PC-9 (cell line): ENCODE measurements around the gene RHOB.

Experiments used
- EZH2 ChIP-seq: fragments of 200-600 bp; sonication (generic); IDR thresholded peaks from 2 replicates; pipeline ENCODE4 v1.8.0; 2017; ENCODE audit warnings: antibody characterized with exemption, low read depth
- TF ChIP-seq, protein P1 (sequence below): fragments of 200-600 bp; sonication (generic); conservative IDR thresholded peaks from 2 replicates; pipeline ENCODE4 v1.6.1; 2017; ENCODE audit warnings: mixed run types, antibody characterized with exemption, mild to moderate bottlenecking, moderate library complexity

DNA sequence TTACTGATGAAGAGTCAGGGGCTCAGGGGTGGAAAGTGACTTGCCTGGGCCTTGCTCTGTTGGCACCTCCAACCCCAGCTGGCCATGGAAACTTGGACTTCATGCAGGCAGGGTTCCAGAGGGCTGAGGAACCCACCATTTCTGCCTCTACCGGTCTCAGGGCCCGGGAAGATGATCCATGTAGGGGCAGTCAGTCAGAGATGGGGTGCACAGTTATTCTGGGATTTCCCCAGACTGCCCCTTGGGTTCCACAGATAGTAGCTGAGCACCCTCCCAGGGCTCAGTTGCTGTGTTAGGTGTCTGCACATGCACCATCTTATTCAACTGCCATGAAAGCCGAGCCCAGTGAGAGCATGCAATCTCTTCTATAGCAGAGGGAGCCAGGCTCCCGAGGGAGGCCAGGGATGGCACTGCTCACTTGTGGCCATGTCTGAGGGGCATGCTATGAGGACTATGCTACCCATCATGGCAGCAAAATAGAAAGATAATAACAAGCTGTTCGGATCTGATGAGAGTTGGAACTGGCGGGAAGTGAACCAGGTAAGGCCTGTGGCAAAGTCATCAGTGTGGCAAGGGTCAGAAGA lies 37.3 kb downstream of the RHOB start:
- TF ChIP-seq, protein P1, sequence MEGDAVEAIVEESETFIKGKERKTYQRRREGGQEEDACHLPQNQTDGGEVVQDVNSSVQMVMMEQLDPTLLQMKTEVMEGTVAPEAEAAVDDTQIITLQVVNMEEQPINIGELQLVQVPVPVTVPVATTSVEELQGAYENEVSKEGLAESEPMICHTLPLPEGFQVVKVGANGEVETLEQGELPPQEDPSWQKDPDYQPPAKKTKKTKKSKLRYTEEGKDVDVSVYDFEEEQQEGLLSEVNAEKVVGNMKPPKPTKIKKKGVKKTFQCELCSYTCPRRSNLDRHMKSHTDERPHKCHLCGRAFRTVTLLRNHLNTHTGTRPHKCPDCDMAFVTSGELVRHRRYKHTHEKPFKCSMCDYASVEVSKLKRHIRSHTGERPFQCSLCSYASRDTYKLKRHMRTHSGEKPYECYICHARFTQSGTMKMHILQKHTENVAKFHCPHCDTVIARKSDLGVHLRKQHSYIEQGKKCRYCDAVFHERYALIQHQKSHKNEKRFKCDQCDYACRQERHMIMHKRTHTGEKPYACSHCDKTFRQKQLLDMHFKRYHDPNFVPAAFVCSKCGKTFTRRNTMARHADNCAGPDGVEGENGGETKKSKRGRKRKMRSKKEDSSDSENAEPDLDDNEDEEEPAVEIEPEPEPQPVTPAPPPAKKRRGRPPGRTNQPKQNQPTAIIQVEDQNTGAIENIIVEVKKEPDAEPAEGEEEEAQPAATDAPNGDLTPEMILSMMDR = no peak
- no peak for TF ChIP-seq EZH2
